Right lobe of liver (tissue), 6 donors: Measurements from ENCODE around the gene CLDN18. TPM values are rescaled to one million over a fixed set of nuclear protein-coding genes. Genes with fewer than 3 reads are reported as not detected.

ENCODE experiments used
- ATAC-seq, 4 donors: fragments of 200-7000 bp; cut with Tn5 transposase; one replicate each; pipeline ENCODE4 v1.9.1; 2020; ENCODE audit warnings: mild to moderate bottlenecking in 4 of 4, moderate library complexity in 4 of 4
- DNase-seq, 3 donors: peaks; one replicate each; pipeline ENCODE4 v3.0.0-alpha.2; 2020
- H3K27ac ChIP-seq, 3 donors: fragments of 200-600 bp; one replicate each; pipeline ENCODE4 v1.8.0; 2022
- H3K27me3 ChIP-seq, 2 donors: fragments of 200-600 bp; one replicate each; pipeline ENCODE4 v1.8.0; 2022
- H3K36me3 ChIP-seq, 4 donors: fragments of 200-600 bp; sonication (generic) in 1 of 4; one replicate each; pipeline versions ENCODE4 v1.5.1 to v1.8.0; 2017 to 2022; ENCODE audit warnings: control low read depth in 1 of 4
- H3K4me1 ChIP-seq, 4 donors: fragments of 200-600 bp; sonication (generic) in 1 of 4; one replicate each; pipeline versions ENCODE4 v1.5.1 to v1.8.0; 2017 to 2022; ENCODE audit warnings: control low read depth in 1 of 4
- H3K4me3 ChIP-seq, 3 donors: fragments of 200-600 bp; one replicate each; pipeline ENCODE4 v1.8.0; 2022
- H3K9me3 ChIP-seq, 4 donors: fragments of 200-600 bp; sonication (generic) in 1 of 4; one replicate each; pipeline versions ENCODE4 v1.5.1 to v1.8.0; 2017 to 2022; ENCODE audit warnings: control low read depth in 1 of 4
- CTCF ChIP-seq, 4 donors: fragments of 200-600 bp in 3 of 4; fragments of 450-650 bp in 1 of 4; IDR thresholded peaks; one replicate each; pipeline versions ENCODE4 v1.5.1 to v1.8.0; 2016 to 2022; ENCODE audit warnings: antibody characterized with exemption in 4 of 4, mild to moderate bottlenecking in 2 of 4
- POLR2A ChIP-seq: fragments of 450-650 bp; IDR thresholded peaks from one replicate; pipeline ENCODE4 v1.6.1; 2017; ENCODE audit warnings: antibody characterized with exemption, mild to moderate bottlenecking
- WGBS: methylation state at CpG from one replicate; pipeline ENCODE4 v1.1.6; 2018; ENCODE audit warnings: low coverage, low lambda C conversion rate; ENCODE audit not compliant: insufficient coverage; ENCODE audit errors: missing lambda C conversion rate; 5-methylcytosine and 5-hydroxymethylcytosine counted together
- intact Hi-C, 2 donors: fragments of 100-400 bp; cut with DNase I; formaldehyde crosslinking; loops; one replicate each; pipeline versions ENCODE4 v1.11.2 to v1.14.1; 2022
- total RNA-seq, 6 experiments: library from RNA; depleted of rRNA in 2 of 6; stranded (reverse); fragments of >200 nt in 2 of 6; fragmentation: NEBNext Ultra II Directional in 3 of 6; extraction: Animal tissue kit (Norgen Biotek cat#: 25700) in 3 of 6; gene quantifications; one replicate each; pipeline versions ENCODE4 v1.1.0 to v1.2.4, GENCODE V29; 2016 to 2023
- donor health status: DM: no; HTN: yes; CAD: no.
- donor health status: DM: no; HTN: no; CAD: no.
- donor health status: DM: no; HTN: no; CAD: no.
- donor health status: DM: no; HTN: yes; CAD: no.
- donor health status: DM: no; HTN: yes; CAD: no.

Gene CLDN18
- total RNA-seq, 6 experiments from 2014 or later = not detected

DNA sequence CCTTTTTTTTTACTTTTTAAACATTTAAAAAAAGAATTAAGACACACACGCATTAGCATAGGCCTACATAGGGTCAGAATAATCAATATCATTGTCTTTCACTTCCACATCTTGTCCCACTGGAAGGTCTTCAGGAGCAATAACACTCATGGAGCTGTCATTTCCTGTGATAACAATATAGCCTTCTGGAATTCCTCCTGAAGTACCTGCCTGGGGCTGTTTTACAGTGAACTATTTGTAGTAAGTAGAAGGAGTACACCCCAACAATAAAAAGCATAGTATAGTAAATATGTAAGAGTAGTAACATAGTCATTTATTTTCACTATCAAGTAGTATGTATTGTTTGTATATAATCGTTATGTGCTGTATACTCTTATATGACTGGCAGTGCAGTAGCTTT, 19.5 kb upstream of the CLDN18 start:
- intact Hi-C loops = no loop called here
- TF ChIP-seq CTCF (IDR thresholded peaks at IDR 0.05) (no peak), POLR2A (no peak)
- Histone ChIP-seq H3K27me3 (no peaks in the 10 kb centered on the region), H3K4me1 (no peaks in the 10 kb centered on the region), H3K36me3 (no peaks in the 10 kb centered on the region), H3K4me3 (no peak overlapping the region), H3K27ac (no peak overlapping the region), H3K9me3 (no peaks in the 10 kb centered on the region)
- DNase-seq = no peak
- no peak for ATAC-seq
- WGBS = 85% methylated on average over 2 of the region's 2 CpGs

GRCh38 chr3:137992592-137992991, 17.4 kb upstream of the CLDN18 start:
- WGBS = 47% methylated on average over 4 of the region's 4 CpGs
- ATAC-seq (no peak), DNase-seq (no peak)
- H3K27ac ChIP-seq = no peak overlapping the region
- intact Hi-C loops = no loop called here
- H3K27me3 ChIP-seq = no peaks in the 10 kb centered on the region
- TF ChIP-seq POLR2A = no peak
- TF ChIP-seq CTCF (IDR thresholded peaks at IDR 0.05) = no peak
- no peaks in the 10 kb centered on the region for H3K36me3 ChIP-seq
- no peak overlapping the region for H3K4me3 ChIP-seq
- H3K9me3 ChIP-seq = no peaks in the 10 kb centered on the region
- no peaks in the 10 kb centered on the region for H3K4me1 ChIP-seq

GRCh38 chr3:137998121-137999042, 11.6 kb upstream of the CLDN18 start:
- no peak overlapping the region for H3K4me3 ChIP-seq
- TF ChIP-seq POLR2A (no peak), CTCF (IDR thresholded peaks at IDR 0.05) (no peak)
- ATAC-seq = no peak
- H3K4me1 ChIP-seq = no peaks in the 10 kb centered on the region
- H3K27ac ChIP-seq = no peak overlapping the region
- no peaks in the 10 kb centered on the region for H3K27me3 ChIP-seq
- H3K36me3 ChIP-seq = no peaks in the 10 kb centered on the region
- intact Hi-C loops = no loop called here
- H3K9me3 ChIP-seq = no peaks in the 10 kb centered on the region
- DNase-seq = no peak
- 59% methylated on average over 10 of the region's 18 CpGs for WGBS

DNA sequence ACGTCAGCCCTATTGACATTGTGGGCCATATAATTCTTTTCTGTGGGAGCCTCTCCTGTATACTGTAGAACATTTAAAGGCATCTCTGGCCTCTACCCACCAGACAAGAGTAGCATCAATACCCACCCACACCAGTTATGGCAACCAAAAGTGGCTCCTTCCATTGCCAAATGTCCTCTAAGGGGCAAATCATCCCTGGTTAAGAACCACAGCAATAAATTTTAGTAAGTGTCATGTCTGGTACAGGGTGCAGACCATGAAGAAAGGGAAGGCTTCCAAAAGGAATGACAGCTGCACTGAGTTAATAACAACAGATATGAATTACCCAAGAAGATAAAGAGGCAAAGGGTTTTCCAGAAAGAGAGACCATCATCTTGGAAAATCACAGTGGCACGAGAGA, 6.9 kb upstream of the CLDN18 start:
- Histone ChIP-seq H3K9me3 (no peaks in the 10 kb centered on the region), H3K4me1 (no peaks in the 10 kb centered on the region), H3K36me3 (no peaks in the 10 kb centered on the region), H3K27me3 (no peaks in the 10 kb centered on the region), H3K4me3 (no peak overlapping the region), H3K27ac (no peak overlapping the region)
- intact Hi-C loops = no loop called here
- ATAC-seq (no peak), DNase-seq (no peak)
- 57% methylated on average over 2 of the region's 2 CpGs for WGBS
- TF ChIP-seq CTCF (IDR thresholded peaks at IDR 0.05) (no peak), POLR2A (no peak)
